HL-60 (cell line): ENCODE measurements around the gene APCS.

Experiments used
- DNase-seq, 2 experiments: peaks; one replicate each; pipeline ENCODE4 v3.0.0-alpha.2; 2010 to 2020; ENCODE audit warnings: low read depth in 1 of 2, low spot score in 1 of 2
- H3K27ac ChIP-seq: fragments of 250-450 bp; sonication (Bioruptor Pico); replicated peaks from 2 replicates; pipeline ENCODE4 v1.5.1; 2020; ENCODE audit warnings: mild to moderate bottlenecking, moderate library complexity
- H3K27me3 ChIP-seq: fragments of 250-450 bp; sonication (Bioruptor Pico); 2 replicates; pipeline ENCODE4 v1.5.1; 2021; ENCODE audit warnings: mild to moderate bottlenecking, moderate library complexity; ENCODE audit not compliant: insufficient read depth, poor library complexity, severe bottlenecking
- H3K4me3 ChIP-seq: replicated peaks from 2 replicates; pipeline ENCODE4 v1.5.1; 2011; ENCODE audit warnings: mild to moderate bottlenecking, control low read depth, low read length; ENCODE audit not compliant: insufficient read depth
- CTCF ChIP-seq: IDR thresholded peaks from one replicate; pipeline ENCODE4 v1.5.1; 2011; ENCODE audit warnings: low read length, control low read depth, inconsistent platforms; ENCODE audit not compliant: insufficient read depth
- GABPA ChIP-seq: IDR thresholded peaks from 2 replicates; pipeline ENCODE4 v1.6.1; 2012; ENCODE audit warnings: low read depth
- POLR2AphosphoS5 ChIP-seq: IDR thresholded peaks from 2 replicates; pipeline ENCODE4 v1.6.1; 2012; ENCODE audit warnings: low read depth
- REST ChIP-seq: IDR thresholded peaks from 2 replicates; pipeline ENCODE4 v1.6.1; 2012; ENCODE audit warnings: low read depth; ENCODE audit not compliant: insufficient replicate concordance
- SPI1 ChIP-seq: IDR thresholded peaks from 2 replicates; pipeline ENCODE4 v1.6.1; 2012; ENCODE audit warnings: low read depth, mild to moderate bottlenecking, borderline replicate concordance

APCS gene

GRCh38 chr1:159581422-159581821, 6.2 kb upstream of the APCS start:
- DNase-seq = no peak
- Histone ChIP-seq H3K27me3 (no peaks in the 10 kb centered on the region), H3K4me3 (no peak overlapping the region), H3K27ac (no peak overlapping the region)
- TF ChIP-seq REST = no peak

GRCh38 chr1:159584536-159584935, 3.1 kb upstream of the APCS start:
- Histone ChIP-seq H3K27ac (no peak overlapping the region), H3K27me3 (no peaks in the 10 kb centered on the region), H3K4me3 (no peak overlapping the region)
- no peak for DNase-seq
- TF ChIP-seq REST = no peak
- no peak for TF ChIP-seq SPI1

GRCh38 chr1:159591981-159592380, 4.4 kb downstream of the APCS start:
- no peak for DNase-seq
- no peak overlapping the region for H3K27ac ChIP-seq
- no peak for TF ChIP-seq REST
- no peak for TF ChIP-seq SPI1
- TF ChIP-seq CTCF = no peak
- no peak for TF ChIP-seq POLR2AphosphoS5
- TF ChIP-seq GABPA = no peak
- no peak overlapping the region for H3K4me3 ChIP-seq
- no peaks in the 10 kb centered on the region for H3K27me3 ChIP-seq

GRCh38 chr1:159594625-159595405, 7.2 kb downstream of the APCS start:
- DNase-seq = no peak
- TF ChIP-seq CTCF (no peak), POLR2AphosphoS5 (no peak), REST (no peak), GABPA (no peak), SPI1 (no peak)
- no peak overlapping the region for H3K27ac ChIP-seq

More at GRCh38 chr1:159594625-159595405, 7.2 kb downstream of the APCS start:
- Histone ChIP-seq H3K4me3 (no peak overlapping the region), H3K27me3 (no peaks in the 10 kb centered on the region)
